HepG2 (cell line): ENCODE results near the gene KDM3B. TPM values are rescaled to one million over a fixed set of nuclear protein-coding genes. Genes with fewer than 3 reads are reported as not detected.

Experiments
- EHMT2 ChIP-seq: fragments of 200-600 bp; sonication (generic); IDR thresholded peaks from 2 replicates; pipeline ENCODE4 v1.7.0; 2017; ENCODE audit warnings: antibody characterized with exemption, low read depth, low read length, borderline replicate concordance
- GTF3A ChIP-seq: sonication (generic); formaldehyde crosslinking; conservative IDR thresholded peaks from 2 replicates; pipeline ENCODE4 v1.4.0; 2020; ENCODE audit warnings: mild to moderate bottlenecking, missing genetic modification reagents
- HNF4A ChIP-seq: sonication (generic); formaldehyde crosslinking; IDR thresholded peaks from 2 replicates; pipeline ENCODE4 v1.4.0; 2020; ENCODE audit warnings: missing genetic modification reagents
- HOXD1 ChIP-seq: sonication (generic); formaldehyde crosslinking; IDR thresholded peaks from 2 replicates; pipeline ENCODE4 v1.5.0; 2020; ENCODE audit warnings: missing genetic modification reagents
- MXD4 ChIP-seq: IDR thresholded peaks from 2 replicates; pipeline ENCODE4 v1.6.1; 2016; ENCODE audit warnings: mild to moderate bottlenecking, missing biosample characterization, missing genetic modification reagents
- PRMT3 ChIP-seq: sonication (generic); formaldehyde crosslinking; IDR thresholded peaks from 2 replicates; pipeline ENCODE4 v1.8.1; 2022; ENCODE audit warnings: low read depth, mild to moderate bottlenecking, moderate library complexity, missing genetic modification reagents, borderline replicate concordance
- RBM22 ChIP-seq: fragments of 200-400 bp; formaldehyde crosslinking; optimal IDR thresholded peaks from 2 replicates; pipeline ENCODE3; 2017; ENCODE audit warnings: mild to moderate bottlenecking, low read length, moderate library complexity
- SMARCC2 ChIP-seq: fragments of 450-650 bp; IDR thresholded peaks from 2 replicates; pipeline ENCODE4 v1.6.1; 2017; ENCODE audit warnings: antibody characterized with exemption, mild to moderate bottlenecking
- ZFP36 ChIP-seq: fragments of 150-350 bp; IDR thresholded peaks from 2 replicates; pipeline ENCODE4 v1.6.1; 2018; ENCODE audit warnings: borderline replicate concordance, low read length, low read depth; ENCODE audit not compliant: partially characterized antibody
- ZNF337 ChIP-seq: sonication (generic); formaldehyde crosslinking; IDR thresholded peaks from 2 replicates; pipeline ENCODE4 v1.5.1; 2020; ENCODE audit warnings: missing genetic modification reagents, low read depth, mild to moderate bottlenecking, borderline replicate concordance
- ZNF609 ChIP-seq: sonication (generic); formaldehyde crosslinking; IDR thresholded peaks from 2 replicates; pipeline ENCODE4 v1.4.0; 2020; ENCODE audit warnings: mild to moderate bottlenecking, missing genetic modification reagents, borderline replicate concordance
- ZNF652 ChIP-seq: IDR thresholded peaks from 2 replicates; pipeline ENCODE4 v1.6.1; 2016; ENCODE audit warnings: low read depth, borderline replicate concordance
- ZNF761 ChIP-seq: sonication (generic); formaldehyde crosslinking; conservative IDR thresholded peaks from 2 replicates; pipeline ENCODE4 v1.4.0; 2020; ENCODE audit warnings: mild to moderate bottlenecking, missing genetic modification reagents
- ZNF790 ChIP-seq: sonication (generic); formaldehyde crosslinking; IDR thresholded peaks from 2 replicates; pipeline ENCODE4 v1.8.0; 2022; ENCODE audit warnings: missing genetic modification reagents, mild to moderate bottlenecking, borderline replicate concordance
- ZNF792 ChIP-seq: IDR thresholded peaks from 2 replicates; pipeline ENCODE4 v1.6.1; 2016
- polyA plus RNA-seq, 8 experiments: library from polyadenylated mRNA; depleted of rRNA in 3 of 8; stranded (reverse) in 7 of 8; unstranded in 1 of 8; fragments of >200 nt; fragmentation: Illumina TruSeq in 4 of 8; extraction: Trizol in 4 of 8; gene quantifications; 2 replicates each; pipeline versions ENCODE4 v1.2.1 to v1.2.3, GENCODE V29; 2011 to 2016; ENCODE audit warnings: low read depth in 4 of 8, missing spikeins in 1 of 8, mixed read lengths in 1 of 8; ENCODE audit not compliant: insufficient read depth in 1 of 8
- total RNA-seq, 5 experiments: library from RNA; depleted of rRNA; stranded (reverse); fragments of >200 nt; fragmentation: Illumina TruSeq; extraction: Trizol; gene quantifications; 2 replicates each; pipeline ENCODE4 v1.2.3, GENCODE V29; 2016; ENCODE audit warnings: low read depth in 1 of 5
- TF ChIP-seq, protein P1 (sequence below): sonication (generic); formaldehyde crosslinking; IDR thresholded peaks from 2 replicates; pipeline ENCODE4 v1.4.0; 2020; ENCODE audit warnings: missing genetic modification reagents, borderline replicate concordance
- TF ChIP-seq, protein P2 (sequence below): sonication (generic); formaldehyde crosslinking; IDR thresholded peaks from 2 replicates; pipeline ENCODE4 v1.9.0; 2021; ENCODE audit warnings: missing genetic modification reagents, borderline replicate concordance

Gene KDM3B
- total and polyA plus RNA-seq, 2 of the 13 experiments (the other 11 are each of a cell fraction or from before 2014, with no cell fraction given) = 19.7 to 34.3 TPM

DNA sequence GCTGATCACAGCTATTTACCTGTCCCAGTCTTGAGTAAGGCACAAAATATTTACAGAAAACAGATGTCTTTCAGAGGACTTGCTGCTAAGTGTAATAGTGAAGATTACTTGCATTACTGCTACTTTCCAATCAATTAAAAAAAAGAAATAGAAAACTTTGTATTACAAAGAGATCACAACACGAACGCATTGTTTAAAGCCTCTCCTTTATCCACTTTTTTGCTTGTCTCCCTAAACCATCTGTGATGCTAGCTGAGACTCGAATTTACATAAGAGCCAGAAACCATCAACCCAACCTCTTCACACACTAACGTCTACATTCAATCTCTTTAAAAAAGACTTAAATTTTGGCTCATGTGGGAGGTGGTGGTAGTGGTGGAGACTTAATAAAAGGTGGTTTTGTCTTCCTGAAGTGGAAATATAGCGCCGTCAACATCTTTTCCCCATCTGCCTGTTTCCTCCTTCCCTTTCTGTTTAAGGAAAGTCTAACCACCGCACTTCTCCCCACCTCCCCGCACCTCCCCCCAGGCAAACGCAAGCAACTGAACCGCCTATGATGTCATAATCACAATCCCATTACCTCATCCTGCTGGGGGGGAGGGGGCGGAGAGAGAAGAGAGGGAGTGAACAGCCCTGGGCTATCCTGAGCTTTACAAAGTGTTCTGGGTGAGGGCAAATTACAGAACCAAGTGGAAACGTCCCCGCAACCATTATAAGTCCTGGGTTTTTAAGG lies 15.4 kb upstream of the KDM3B start (continued):
- TF ChIP-seq GTF3A (CRISPR knock-in tag) = no peak
- TF ChIP-seq PRMT3 = no peak
- TF ChIP-seq, protein P1, sequence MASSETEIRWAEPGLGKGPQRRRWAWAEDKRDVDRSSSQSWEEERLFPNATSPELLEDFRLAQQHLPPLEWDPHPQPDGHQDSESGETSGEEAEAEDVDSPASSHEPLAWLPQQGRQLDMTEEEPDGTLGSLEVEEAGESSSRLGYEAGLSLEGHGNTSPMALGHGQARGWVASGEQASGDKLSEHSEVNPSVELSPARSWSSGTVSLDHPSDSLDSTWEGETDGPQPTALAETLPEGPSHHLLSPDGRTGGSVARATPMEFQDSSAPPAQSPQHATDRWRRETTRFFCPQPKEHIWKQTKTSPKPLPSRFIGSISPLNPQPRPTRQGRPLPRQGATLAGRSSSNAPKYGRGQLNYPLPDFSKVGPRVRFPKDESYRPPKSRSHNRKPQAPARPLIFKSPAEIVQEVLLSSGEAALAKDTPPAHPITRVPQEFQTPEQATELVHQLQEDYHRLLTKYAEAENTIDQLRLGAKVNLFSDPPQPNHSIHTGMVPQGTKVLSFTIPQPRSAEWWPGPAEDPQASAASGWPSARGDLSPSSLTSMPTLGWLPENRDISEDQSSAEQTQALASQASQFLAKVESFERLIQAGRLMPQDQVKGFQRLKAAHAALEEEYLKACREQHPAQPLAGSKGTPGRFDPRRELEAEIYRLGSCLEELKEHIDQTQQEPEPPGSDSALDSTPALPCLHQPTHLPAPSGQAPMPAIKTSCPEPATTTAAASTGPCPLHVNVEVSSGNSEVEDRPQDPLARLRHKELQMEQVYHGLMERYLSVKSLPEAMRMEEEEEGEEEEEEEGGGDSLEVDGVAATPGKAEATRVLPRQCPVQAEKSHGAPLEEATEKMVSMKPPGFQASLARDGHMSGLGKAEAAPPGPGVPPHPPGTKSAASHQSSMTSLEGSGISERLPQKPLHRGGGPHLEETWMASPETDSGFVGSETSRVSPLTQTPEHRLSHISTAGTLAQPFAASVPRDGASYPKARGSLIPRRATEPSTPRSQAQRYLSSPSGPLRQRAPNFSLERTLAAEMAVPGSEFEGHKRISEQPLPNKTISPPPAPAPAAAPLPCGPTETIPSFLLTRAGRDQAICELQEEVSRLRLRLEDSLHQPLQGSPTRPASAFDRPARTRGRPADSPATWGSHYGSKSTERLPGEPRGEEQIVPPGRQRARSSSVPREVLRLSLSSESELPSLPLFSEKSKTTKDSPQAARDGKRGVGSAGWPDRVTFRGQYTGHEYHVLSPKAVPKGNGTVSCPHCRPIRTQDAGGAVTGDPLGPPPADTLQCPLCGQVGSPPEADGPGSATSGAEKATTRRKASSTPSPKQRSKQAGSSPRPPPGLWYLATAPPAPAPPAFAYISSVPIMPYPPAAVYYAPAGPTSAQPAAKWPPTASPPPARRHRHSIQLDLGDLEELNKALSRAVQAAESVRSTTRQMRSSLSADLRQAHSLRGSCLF (CRISPR knock-in tag) = no peak
- 0 out of 2 replicates have a peak, but pooled peaks have one; percentile 3 for TF ChIP-seq ZNF652 (CRISPR knock-in tag)
- no peak for TF ChIP-seq MXD4 (CRISPR knock-in tag)
- no peak for TF ChIP-seq ZFP36
- TF ChIP-seq ZNF609 (CRISPR knock-in tag) = no peak
- 0 out of 2 replicates have a peak, but pooled peaks have one; percentile 23 for TF ChIP-seq ZNF790 (CRISPR knock-in tag)
- TF ChIP-seq ZNF792 (CRISPR knock-in tag) = no peak
- no peak for TF ChIP-seq SMARCC2
- no peak for TF ChIP-seq HNF4A (CRISPR knock-in tag)
- TF ChIP-seq RBM22 = no peak
- no peak for TF ChIP-seq EHMT2
- TF ChIP-seq ZNF761 (CRISPR knock-in tag) = no peak
- no peak for TF ChIP-seq ZNF337
- no peak; the same call in 1 of the 2 replicates for TF ChIP-seq HOXD1 (CRISPR knock-in tag)
- TF ChIP-seq, protein P2, sequence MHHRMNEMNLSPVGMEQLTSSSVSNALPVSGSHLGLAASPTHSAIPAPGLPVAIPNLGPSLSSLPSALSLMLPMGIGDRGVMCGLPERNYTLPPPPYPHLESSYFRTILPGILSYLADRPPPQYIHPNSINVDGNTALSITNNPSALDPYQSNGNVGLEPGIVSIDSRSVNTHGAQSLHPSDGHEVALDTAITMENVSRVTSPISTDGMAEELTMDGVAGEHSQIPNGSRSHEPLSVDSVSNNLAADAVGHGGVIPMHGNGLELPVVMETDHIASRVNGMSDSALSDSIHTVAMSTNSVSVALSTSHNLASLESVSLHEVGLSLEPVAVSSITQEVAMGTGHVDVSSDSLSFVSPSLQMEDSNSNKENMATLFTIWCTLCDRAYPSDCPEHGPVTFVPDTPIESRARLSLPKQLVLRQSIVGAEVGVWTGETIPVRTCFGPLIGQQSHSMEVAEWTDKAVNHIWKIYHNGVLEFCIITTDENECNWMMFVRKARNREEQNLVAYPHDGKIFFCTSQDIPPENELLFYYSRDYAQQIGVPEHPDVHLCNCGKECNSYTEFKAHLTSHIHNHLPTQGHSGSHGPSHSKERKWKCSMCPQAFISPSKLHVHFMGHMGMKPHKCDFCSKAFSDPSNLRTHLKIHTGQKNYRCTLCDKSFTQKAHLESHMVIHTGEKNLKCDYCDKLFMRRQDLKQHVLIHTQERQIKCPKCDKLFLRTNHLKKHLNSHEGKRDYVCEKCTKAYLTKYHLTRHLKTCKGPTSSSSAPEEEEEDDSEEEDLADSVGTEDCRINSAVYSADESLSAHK (CRISPR knock-in tag) = no peak
